ENCODE results near the gene DYNLT2. TPM values are rescaled to one million over a fixed set of nuclear protein-coding genes. Genes with fewer than 3 reads are reported as not detected.

Gene DYNLT2
- total RNA-seq, 3 donors from 2014 or later (not counting 1 experiment from before 2014, with no cell fraction given): 4.0 to 6.8 (median 5.3) TPM

- Histone ChIP-seq H3K27ac (ENCODE audit: low read length) (no peak overlapping the region), H3K4me3 (ENCODE audit: low read length) (no peak overlapping the region), H3K36me3 (ENCODE audit: control insufficient read depth, insufficient read depth, low read length) (peaks cover 60% of the 10 kb centered on the region), H3K27me3 (ENCODE audit: control insufficient read depth, insufficient read depth, low read length) (no peaks in the 10 kb centered on the region), H3K9me3 (ENCODE audit: control insufficient read depth, insufficient read depth, low read length) (no peaks in the 10 kb centered on the region), H3K4me1 (ENCODE audit: control insufficient read depth, insufficient read depth, low read length) (no peaks in the 10 kb centered on the region)
- DNase-seq: no peak
- no peaks in the 10 kb centered on the region for H3K27me3 Mint-ChIP-seq (ENCODE audit: low read depth in 2 of 2)
- intact Hi-C loops (cut with micrococcal nuclease): no loop called here
- no peak for ATAC-seq
- 93% methylated on average over 8 of the region's 10 CpGs for WGBS (ENCODE audit: insufficient coverage)
- H3K9me3 Mint-ChIP-seq: no peaks in the 10 kb centered on the region
- peaks cover 20% of the 10 kb centered on the region for H3K36me3 Mint-ChIP-seq
- H3K4me3 Mint-ChIP-seq: no peak overlapping the region
- no peak overlapping the region for H3K27ac Mint-ChIP-seq
- no peak for TF ChIP-seq CTCF (IDR thresholded peaks at IDR 0.05)
- H3K4me1 Mint-ChIP-seq: no peaks in the 10 kb centered on the region
These were observed 12.5 kb upstream of the DYNLT2 start for GRCh38 chr6:169763881-169764280.

DNA sequence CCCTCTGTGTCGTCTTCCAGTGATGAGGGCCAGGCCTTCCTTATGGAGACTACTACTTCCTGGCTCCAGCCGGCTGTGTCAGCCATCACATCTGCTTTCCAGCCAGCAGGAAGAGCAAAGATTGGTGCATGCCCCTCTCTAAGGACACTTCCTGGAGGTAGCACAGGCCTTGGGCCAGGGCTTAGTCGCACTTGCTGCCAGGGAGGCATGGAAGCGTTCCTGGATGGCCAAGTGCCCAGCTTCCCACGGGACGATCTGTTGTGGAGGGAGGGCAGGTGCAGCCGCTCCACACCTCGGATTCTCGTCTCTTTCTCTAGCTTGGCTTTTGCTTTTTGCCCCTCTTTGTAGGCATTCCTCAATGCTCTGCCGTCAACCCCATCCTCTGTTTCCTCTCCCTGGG, 11.9 kb upstream of the DYNLT2 start:
- no peak overlapping the region for H3K27ac Mint-ChIP-seq
- no peaks in the 10 kb centered on the region for H3K9me3 Mint-ChIP-seq
- no peaks in the 10 kb centered on the region for H3K4me1 Mint-ChIP-seq

DNA sequence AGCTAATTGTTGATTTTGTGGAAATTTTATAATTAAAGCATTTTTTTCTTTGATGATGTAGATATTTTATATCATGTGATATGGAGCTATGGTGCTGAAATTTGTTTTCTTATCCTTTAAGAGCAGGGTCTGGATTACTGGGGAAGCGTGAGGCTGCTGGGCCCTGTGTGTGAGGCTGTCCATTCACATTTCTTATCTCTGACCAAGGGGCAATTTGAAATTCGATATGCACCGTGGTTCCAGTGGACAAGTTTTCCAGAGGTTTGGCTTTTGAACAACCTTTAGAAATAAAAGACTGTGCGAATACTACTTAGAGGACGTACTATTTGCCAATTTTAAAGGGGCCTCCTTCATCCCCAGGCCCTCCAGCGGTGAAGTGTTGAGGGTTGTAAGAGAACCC, 3.8 kb upstream of the DYNLT2 start:
- no peaks in the 10 kb centered on the region for H3K27me3 Mint-ChIP-seq (ENCODE audit: low read depth in 2 of 2)
- H3K27me3 ChIP-seq (ENCODE audit: control insufficient read depth, insufficient read depth, low read length): no peaks in the 10 kb centered on the region
- TF ChIP-seq CTCF (IDR thresholded peaks at IDR 0.05): no peak
- H3K4me3 Mint-ChIP-seq: no peak overlapping the region
- peaks cover 19% of the 10 kb centered on the region for H3K36me3 ChIP-seq (ENCODE audit: control insufficient read depth, insufficient read depth, low read length)
- H3K9me3 ChIP-seq (ENCODE audit: control insufficient read depth, insufficient read depth, low read length): no peaks in the 10 kb centered on the region
- H3K4me1 Mint-ChIP-seq: peaks cover 29 to 37% of the 10 kb centered on the region in 2 donors
- H3K4me3 ChIP-seq (ENCODE audit: low read length): no peak overlapping the region
- H3K4me1 ChIP-seq (ENCODE audit: control insufficient read depth, insufficient read depth, low read length): peaks cover 8% of the 10 kb centered on the region
- no peaks in the 10 kb centered on the region for H3K9me3 Mint-ChIP-seq
- DNase-seq (no peak), ATAC-seq (no peak)
- H3K27ac Mint-ChIP-seq: no peak overlapping the region
- peaks cover 17% of the 10 kb centered on the region for H3K36me3 Mint-ChIP-seq
- no peak overlapping the region for H3K27ac ChIP-seq (ENCODE audit: low read length)
- WGBS (ENCODE audit: insufficient coverage): 95% methylated on average over 6 of the region's 6 CpGs
- intact Hi-C loops (cut with micrococcal nuclease): no loop called here

More for the DNA sequence above, 11.9 kb upstream of the DYNLT2 start:
- H3K4me3 Mint-ChIP-seq: no peak overlapping the region
- H3K9me3 ChIP-seq (ENCODE audit: control insufficient read depth, insufficient read depth, low read length): no peaks in the 10 kb centered on the region
- peaks cover 24% of the 10 kb centered on the region for H3K36me3 Mint-ChIP-seq
- H3K4me1 ChIP-seq (ENCODE audit: control insufficient read depth, insufficient read depth, low read length): no peaks in the 10 kb centered on the region
- no peaks in the 10 kb centered on the region for H3K27me3 Mint-ChIP-seq (ENCODE audit: low read depth in 2 of 2)
- WGBS (ENCODE audit: insufficient coverage): 96% methylated on average over 10 of the region's 10 CpGs
- no peak for TF ChIP-seq CTCF (IDR thresholded peaks at IDR 0.05)
- no peak for ATAC-seq
- H3K4me3 ChIP-seq (ENCODE audit: low read length): no peak overlapping the region
- H3K36me3 ChIP-seq (ENCODE audit: control insufficient read depth, insufficient read depth, low read length): peaks cover 58% of the 10 kb centered on the region
- no peaks in the 10 kb centered on the region for H3K27me3 ChIP-seq (ENCODE audit: control insufficient read depth, insufficient read depth, low read length)
- DNase-seq: no peak
- H3K27ac ChIP-seq (ENCODE audit: low read length): no peak overlapping the region
- intact Hi-C loops (cut with micrococcal nuclease): no loop called here

- peak overlapping the region; percentile 94 for H3K27ac ChIP-seq (ENCODE audit: low read length)
- Mint-ChIP-seq H3K27me3 (ENCODE audit: low read depth in 2 of 2) (no peaks in the 10 kb centered on the region), H3K4me3 (peak overlapping the region; percentile 98), H3K9me3 (no peaks in the 10 kb centered on the region), H3K36me3 (no peaks in the 10 kb centered on the region), H3K4me1 (peaks cover 38 to 42% of the 10 kb centered on the region in 2 donors), H3K27ac (peak overlapping the region; percentile 99 to 100)
- intact Hi-C loops (cut with micrococcal nuclease): no loop called here
- H3K27me3 ChIP-seq (ENCODE audit: control insufficient read depth, insufficient read depth, low read length): no peaks in the 10 kb centered on the region
- peak overlapping the region; percentile 79 for H3K4me3 ChIP-seq (ENCODE audit: low read length)
- ATAC-seq (peak in 1 of 3 donors; percentile 43), DNase-seq (no peak)
- H3K9me3 ChIP-seq (ENCODE audit: control insufficient read depth, insufficient read depth, low read length): no peaks in the 10 kb centered on the region
- H3K4me1 ChIP-seq (ENCODE audit: control insufficient read depth, insufficient read depth, low read length): peaks cover 8% of the 10 kb centered on the region
- WGBS (ENCODE audit: insufficient coverage): 13% methylated on average over 19 of the region's 19 CpGs
- peaks cover 5% of the 10 kb centered on the region for H3K36me3 ChIP-seq (ENCODE audit: control insufficient read depth, insufficient read depth, low read length)
- TF ChIP-seq CTCF (IDR thresholded peaks at IDR 0.05): no peak
These were observed 777 bp upstream of the DYNLT2 start for GRCh38 chr6:169752074-169752623.
